Measurements from ENCODE around the gene ACVR2A.

- TF ChIP-seq EZH2 (IDR thresholded peaks at IDR 0.05): no peak
- TF ChIP-seq, protein P1, sequence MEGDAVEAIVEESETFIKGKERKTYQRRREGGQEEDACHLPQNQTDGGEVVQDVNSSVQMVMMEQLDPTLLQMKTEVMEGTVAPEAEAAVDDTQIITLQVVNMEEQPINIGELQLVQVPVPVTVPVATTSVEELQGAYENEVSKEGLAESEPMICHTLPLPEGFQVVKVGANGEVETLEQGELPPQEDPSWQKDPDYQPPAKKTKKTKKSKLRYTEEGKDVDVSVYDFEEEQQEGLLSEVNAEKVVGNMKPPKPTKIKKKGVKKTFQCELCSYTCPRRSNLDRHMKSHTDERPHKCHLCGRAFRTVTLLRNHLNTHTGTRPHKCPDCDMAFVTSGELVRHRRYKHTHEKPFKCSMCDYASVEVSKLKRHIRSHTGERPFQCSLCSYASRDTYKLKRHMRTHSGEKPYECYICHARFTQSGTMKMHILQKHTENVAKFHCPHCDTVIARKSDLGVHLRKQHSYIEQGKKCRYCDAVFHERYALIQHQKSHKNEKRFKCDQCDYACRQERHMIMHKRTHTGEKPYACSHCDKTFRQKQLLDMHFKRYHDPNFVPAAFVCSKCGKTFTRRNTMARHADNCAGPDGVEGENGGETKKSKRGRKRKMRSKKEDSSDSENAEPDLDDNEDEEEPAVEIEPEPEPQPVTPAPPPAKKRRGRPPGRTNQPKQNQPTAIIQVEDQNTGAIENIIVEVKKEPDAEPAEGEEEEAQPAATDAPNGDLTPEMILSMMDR (IDR thresholded peaks at IDR 0.05): no peak
These were observed 107.3 kb downstream of the ACVR2A start for GRCh38 chr2:147952118-147952517.

Measured in neural progenitor cell (in vitro differentiated cells).